H1 (cell line): ENCODE measurements around the gene MYH11. TPM values are rescaled to one million over a fixed set of nuclear protein-coding genes. Genes with fewer than 3 reads are reported as not detected.

Experiments used
- POU5F1 ChIP-seq: IDR thresholded peaks from 2 replicates; pipeline ENCODE4 v1.6.1; 2011; ENCODE audit warnings: low read depth, mild to moderate bottlenecking, low read length, moderate library complexity
- polyA plus RNA-seq, 7 experiments: library from polyadenylated mRNA; depleted of rRNA in 3 of 7; stranded (reverse) in 5 of 7; unstranded in 2 of 7; fragments of >200 nt in 5 of 7; fragments of 200-250 nt in 2 of 7; gene quantifications; 1 replicate in 5 of 7; 2 replicates in 1 of 7; 4 replicates in 1 of 7; pipeline versions ENCODE4 v1.2.1 to v1.2.3, GENCODE V29; 2011 to 2013; ENCODE audit warnings: missing spikeins in 2 of 7, mixed read lengths in 2 of 7
- total RNA-seq: library from RNA; stranded (reverse); fragmentation: NEBNext Ultra II Directional; extraction: Animal tissue kit (Norgen Biotek cat#: 25700); gene quantifications from 2 replicates; pipeline ENCODE4 v1.2.1, GENCODE V29; 2021

MYH11 gene
- total and polyA plus RNA-seq, 2 of the 8 experiments (the other 6 are each of a cell fraction or from before 2014, with no cell fraction given), result 0.11 to 0.78 TPM

GRCh38 chr16:15726715-15727114 is 130.1 kb downstream of the MYH11 start (continued):
- TF ChIP-seq POU5F1, result no peak
